ENCODE measurements around the gene RAPH1.

GRCh38 chr2:203550266-203550665 is 15.2 kb upstream of the RAPH1 start:
- TF ChIP-seq CTCF (IDR thresholded peaks at IDR 0.05; ENCODE audit: low read depth, low read length) (no peak), EZH2phosphoT487 (IDR thresholded peaks at IDR 0.05; ENCODE audit: low read depth) (no peak)
